ENCODE data around the gene KRT14. TPM values are rescaled to one million over a fixed set of nuclear protein-coding genes. Genes with fewer than 3 reads are reported as not detected.

The KRT14 gene
- total RNA-seq, 1 experiment from 2014 or later: not detected

DNA sequence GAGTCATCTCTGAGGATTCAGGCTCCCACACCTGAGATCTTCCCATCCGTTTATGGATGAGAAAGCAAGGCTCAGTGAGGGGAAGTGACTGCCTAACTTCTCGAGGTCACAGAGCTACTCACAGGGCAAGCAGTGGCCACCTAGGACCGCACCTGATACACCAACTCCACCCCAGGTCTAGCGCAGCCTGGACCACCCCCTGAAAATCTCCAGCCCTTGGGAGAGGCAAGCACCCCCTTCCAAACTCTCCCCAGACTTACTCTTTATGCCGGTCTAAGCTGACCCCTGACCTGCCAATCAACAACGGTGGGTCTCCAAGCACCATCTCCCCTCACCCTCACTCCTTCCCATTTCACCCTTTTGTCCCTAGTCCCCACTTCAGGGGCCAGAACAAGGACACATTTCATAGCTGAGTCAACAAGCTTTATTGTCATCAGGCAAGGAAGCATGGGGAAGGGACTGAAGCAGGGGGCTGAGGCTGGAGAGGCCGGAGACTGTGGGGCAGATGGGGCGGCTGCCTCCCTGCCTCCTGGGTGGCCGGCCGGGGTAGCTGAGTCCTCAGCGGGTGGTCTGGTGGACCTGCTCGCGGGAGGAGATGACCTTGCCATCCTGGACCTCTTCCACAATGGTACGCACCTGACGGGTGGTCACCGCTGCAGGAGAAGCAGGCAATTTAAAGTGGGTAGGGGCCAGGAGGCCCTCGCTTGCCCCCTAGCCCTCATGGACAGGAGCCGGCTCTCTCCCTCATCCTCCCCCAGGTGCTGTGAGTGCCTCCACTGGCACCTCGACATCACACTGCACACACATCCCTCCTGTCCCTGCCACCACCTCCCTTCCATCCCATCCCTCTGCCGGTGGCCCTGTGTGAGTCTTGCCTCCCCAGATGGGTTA is 32.6 kb upstream of the KRT14 start:
- ChIA-PET POLR2A (no interaction called here), CTCF (interaction anchor here (1.0 kb wide), 1 partner anchor 9 kb away, joined by 3 read pairs; no protein-coding TSS in a partner anchor)
- Histone ChIP-seq H3K4me3 (ENCODE audit: low read depth, low read length) (no peak overlapping the region), H3K36me3 (ENCODE audit: control insufficient read depth, insufficient read depth, low read length) (no peaks in the 10 kb centered on the region), H3K9me3 (no peaks in the 10 kb centered on the region), H3K4me1 (no peaks in the 10 kb centered on the region), H3K27me3 (replicated peaks; ENCODE audit: control insufficient read depth, insufficient read depth, low read length) (no peaks in the 10 kb centered on the region)
- Mint-ChIP-seq H3K4me3 (ENCODE audit: unreplicated experiment) (no peak overlapping the region), H3K27me3 (ENCODE audit: insufficient read depth, unreplicated experiment) (no peaks in the 10 kb centered on the region), H3K9me3 (ENCODE audit: unreplicated experiment) (no peaks in the 10 kb centered on the region), H3K4me1 (ENCODE audit: low read depth, unreplicated experiment) (peaks cover 8% of the 10 kb centered on the region), H3K27ac (ENCODE audit: unreplicated experiment) (no peak overlapping the region), H3K36me3 (ENCODE audit: insufficient read depth, unreplicated experiment) (no peaks in the 10 kb centered on the region)
- DNase-seq: peak in 1 of 2 experiments; percentile 28
- no TSS peak for BruUV-seq (replicated peaks)
- TF ChIP-seq, protein P1, sequence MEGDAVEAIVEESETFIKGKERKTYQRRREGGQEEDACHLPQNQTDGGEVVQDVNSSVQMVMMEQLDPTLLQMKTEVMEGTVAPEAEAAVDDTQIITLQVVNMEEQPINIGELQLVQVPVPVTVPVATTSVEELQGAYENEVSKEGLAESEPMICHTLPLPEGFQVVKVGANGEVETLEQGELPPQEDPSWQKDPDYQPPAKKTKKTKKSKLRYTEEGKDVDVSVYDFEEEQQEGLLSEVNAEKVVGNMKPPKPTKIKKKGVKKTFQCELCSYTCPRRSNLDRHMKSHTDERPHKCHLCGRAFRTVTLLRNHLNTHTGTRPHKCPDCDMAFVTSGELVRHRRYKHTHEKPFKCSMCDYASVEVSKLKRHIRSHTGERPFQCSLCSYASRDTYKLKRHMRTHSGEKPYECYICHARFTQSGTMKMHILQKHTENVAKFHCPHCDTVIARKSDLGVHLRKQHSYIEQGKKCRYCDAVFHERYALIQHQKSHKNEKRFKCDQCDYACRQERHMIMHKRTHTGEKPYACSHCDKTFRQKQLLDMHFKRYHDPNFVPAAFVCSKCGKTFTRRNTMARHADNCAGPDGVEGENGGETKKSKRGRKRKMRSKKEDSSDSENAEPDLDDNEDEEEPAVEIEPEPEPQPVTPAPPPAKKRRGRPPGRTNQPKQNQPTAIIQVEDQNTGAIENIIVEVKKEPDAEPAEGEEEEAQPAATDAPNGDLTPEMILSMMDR (IDR thresholded peaks at IDR 0.05; ENCODE audit: insufficient read depth in 1 of 2, low read depth in 1 of 2, low read length in 1 of 2, severe bottlenecking in 1 of 2, unreplicated experiment in 1 of 2): no peak
- intact Hi-C loops (cut with micrococcal nuclease; ENCODE audit: unreplicated experiment): no loop called here

GRCh38 chr17:41618341-41619035 is 31.8 kb upstream of the KRT14 start:
- Mint-ChIP-seq H3K27me3 (ENCODE audit: insufficient read depth, unreplicated experiment) (no peaks in the 10 kb centered on the region), H3K36me3 (ENCODE audit: insufficient read depth, unreplicated experiment) (no peaks in the 10 kb centered on the region), H3K4me3 (ENCODE audit: unreplicated experiment) (no peak overlapping the region), H3K9me3 (ENCODE audit: unreplicated experiment) (no peaks in the 10 kb centered on the region), H3K4me1 (ENCODE audit: low read depth, unreplicated experiment) (peaks cover 8% of the 10 kb centered on the region), H3K27ac (ENCODE audit: unreplicated experiment) (no peak overlapping the region)
- H3K27me3 ChIP-seq (replicated peaks; ENCODE audit: control insufficient read depth, insufficient read depth, low read length): no peaks in the 10 kb centered on the region
- DNase-seq: no peak
- TF ChIP-seq, protein P1 (IDR thresholded peaks at IDR 0.05; ENCODE audit: insufficient read depth in 1 of 2, low read depth in 1 of 2, low read length in 1 of 2, severe bottlenecking in 1 of 2, unreplicated experiment in 1 of 2): no peak
- no peak overlapping the region for H3K4me3 ChIP-seq (ENCODE audit: low read depth, low read length)
- no TSS peak for BruUV-seq (replicated peaks)
- no peaks in the 10 kb centered on the region for H3K9me3 ChIP-seq
- CTCF ChIA-PET: interaction anchor here (1.0 kb wide), 1 partner anchor 9 kb away, joined by 3 read pairs; no protein-coding TSS in a partner anchor
- POLR2A ChIA-PET: no interaction called here
- H3K4me1 ChIP-seq: no peaks in the 10 kb centered on the region
- intact Hi-C loops (cut with micrococcal nuclease; ENCODE audit: unreplicated experiment): no loop called here
- H3K36me3 ChIP-seq (ENCODE audit: control insufficient read depth, insufficient read depth, low read length): no peaks in the 10 kb centered on the region

GRCh38 chr17:41617698-41618097 is 31.0 kb upstream of the KRT14 start:
- ChIA-PET POLR2A (no interaction called here), CTCF (no interaction called here)
- DNase-seq: no peak
- H3K27me3 ChIP-seq (replicated peaks; ENCODE audit: control insufficient read depth, insufficient read depth, low read length): no peaks in the 10 kb centered on the region
- TF ChIP-seq, protein P1 (IDR thresholded peaks at IDR 0.05; ENCODE audit: insufficient read depth in 1 of 2, low read depth in 1 of 2, low read length in 1 of 2, severe bottlenecking in 1 of 2, unreplicated experiment in 1 of 2): no peak
- no TSS peak for BruUV-seq (replicated peaks)
- H3K4me1 ChIP-seq: no peaks in the 10 kb centered on the region
- no peak overlapping the region for H3K4me3 ChIP-seq (ENCODE audit: low read depth, low read length)
- intact Hi-C loops (cut with micrococcal nuclease; ENCODE audit: unreplicated experiment): no loop called here
- H3K4me3 Mint-ChIP-seq (ENCODE audit: unreplicated experiment): no peak overlapping the region
- H3K36me3 Mint-ChIP-seq (ENCODE audit: insufficient read depth, unreplicated experiment): no peaks in the 10 kb centered on the region
- peaks cover 8% of the 10 kb centered on the region for H3K4me1 Mint-ChIP-seq (ENCODE audit: low read depth, unreplicated experiment)
- no peaks in the 10 kb centered on the region for H3K9me3 ChIP-seq
- no peaks in the 10 kb centered on the region for H3K27me3 Mint-ChIP-seq (ENCODE audit: insufficient read depth, unreplicated experiment)
- no peaks in the 10 kb centered on the region for H3K9me3 Mint-ChIP-seq (ENCODE audit: unreplicated experiment)
- H3K27ac Mint-ChIP-seq (ENCODE audit: unreplicated experiment): no peak overlapping the region
- H3K36me3 ChIP-seq (ENCODE audit: control insufficient read depth, insufficient read depth, low read length): no peaks in the 10 kb centered on the region
